ENCODE data around the gene ZBTB9.

DNA sequence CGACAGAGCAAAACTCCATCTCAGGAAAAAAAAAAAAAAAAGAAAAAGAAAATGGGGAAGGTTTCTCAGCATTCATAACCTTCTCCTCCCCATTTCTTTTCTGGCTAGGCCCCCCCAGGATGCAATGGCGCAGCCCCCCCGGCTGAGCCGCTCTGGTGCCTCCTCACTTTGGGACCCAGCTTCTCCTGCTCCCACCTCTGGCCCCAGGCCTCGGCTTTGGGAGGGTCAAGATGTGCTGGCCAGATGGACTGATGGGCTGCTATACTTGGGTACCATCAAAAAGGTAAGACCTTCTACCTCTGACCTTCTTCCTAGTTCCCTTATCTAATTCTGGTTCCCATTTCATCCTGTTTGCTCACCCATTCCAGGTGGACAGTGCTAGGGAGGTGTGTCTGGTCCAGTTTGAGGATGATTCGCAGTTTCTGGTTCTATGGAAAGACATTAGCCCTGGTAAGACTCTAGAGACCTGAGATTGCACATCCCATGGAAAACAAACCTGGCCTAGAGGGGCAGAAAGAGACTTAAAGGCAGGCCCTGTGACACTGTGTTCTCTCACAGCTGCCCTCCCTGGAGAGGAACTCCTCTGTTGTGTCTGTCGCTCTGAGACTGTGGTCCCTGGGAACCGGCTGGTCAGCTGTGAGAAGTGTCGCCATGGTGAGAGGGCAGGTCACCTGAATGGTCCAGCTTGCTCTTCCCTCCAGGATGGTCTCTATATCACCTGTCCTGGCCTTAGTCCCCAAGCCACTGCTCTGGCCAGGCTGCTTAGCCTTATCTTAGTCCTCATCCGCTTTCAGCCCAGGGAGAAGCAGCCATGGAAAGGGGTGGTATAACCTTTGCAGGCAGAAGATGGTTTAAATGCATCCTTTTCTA lies 42.0 kb upstream of the ZBTB9 start:
- TF ChIP-seq POLR2AphosphoS5 (IDR thresholded peaks at IDR 0.05; ENCODE audit: insufficient read depth in 1 of 2, low read depth in 1 of 2), result no peak
- TF ChIP-seq, protein P1, sequence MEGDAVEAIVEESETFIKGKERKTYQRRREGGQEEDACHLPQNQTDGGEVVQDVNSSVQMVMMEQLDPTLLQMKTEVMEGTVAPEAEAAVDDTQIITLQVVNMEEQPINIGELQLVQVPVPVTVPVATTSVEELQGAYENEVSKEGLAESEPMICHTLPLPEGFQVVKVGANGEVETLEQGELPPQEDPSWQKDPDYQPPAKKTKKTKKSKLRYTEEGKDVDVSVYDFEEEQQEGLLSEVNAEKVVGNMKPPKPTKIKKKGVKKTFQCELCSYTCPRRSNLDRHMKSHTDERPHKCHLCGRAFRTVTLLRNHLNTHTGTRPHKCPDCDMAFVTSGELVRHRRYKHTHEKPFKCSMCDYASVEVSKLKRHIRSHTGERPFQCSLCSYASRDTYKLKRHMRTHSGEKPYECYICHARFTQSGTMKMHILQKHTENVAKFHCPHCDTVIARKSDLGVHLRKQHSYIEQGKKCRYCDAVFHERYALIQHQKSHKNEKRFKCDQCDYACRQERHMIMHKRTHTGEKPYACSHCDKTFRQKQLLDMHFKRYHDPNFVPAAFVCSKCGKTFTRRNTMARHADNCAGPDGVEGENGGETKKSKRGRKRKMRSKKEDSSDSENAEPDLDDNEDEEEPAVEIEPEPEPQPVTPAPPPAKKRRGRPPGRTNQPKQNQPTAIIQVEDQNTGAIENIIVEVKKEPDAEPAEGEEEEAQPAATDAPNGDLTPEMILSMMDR (IDR thresholded peaks at IDR 0.05), result no peak
- TF ChIP-seq POLR2A (IDR thresholded peaks at IDR 0.05), result no peak

Data from vagina (tissue), 2 donors.